Fibroblast of skin of right quadriceps (primary cell): Measurements from ENCODE around the gene RACK1.
"Not testable (repeated sequence)": the region's sequence is repeated elsewhere in the genome, so short reads cannot be mapped to it uniquely, and the experiment has no call there.

Experiments
- DNase-seq: peaks from one replicate; pipeline ENCODE4 v3.0.0-alpha.2; 2013

Gene RACK1

DNA sequence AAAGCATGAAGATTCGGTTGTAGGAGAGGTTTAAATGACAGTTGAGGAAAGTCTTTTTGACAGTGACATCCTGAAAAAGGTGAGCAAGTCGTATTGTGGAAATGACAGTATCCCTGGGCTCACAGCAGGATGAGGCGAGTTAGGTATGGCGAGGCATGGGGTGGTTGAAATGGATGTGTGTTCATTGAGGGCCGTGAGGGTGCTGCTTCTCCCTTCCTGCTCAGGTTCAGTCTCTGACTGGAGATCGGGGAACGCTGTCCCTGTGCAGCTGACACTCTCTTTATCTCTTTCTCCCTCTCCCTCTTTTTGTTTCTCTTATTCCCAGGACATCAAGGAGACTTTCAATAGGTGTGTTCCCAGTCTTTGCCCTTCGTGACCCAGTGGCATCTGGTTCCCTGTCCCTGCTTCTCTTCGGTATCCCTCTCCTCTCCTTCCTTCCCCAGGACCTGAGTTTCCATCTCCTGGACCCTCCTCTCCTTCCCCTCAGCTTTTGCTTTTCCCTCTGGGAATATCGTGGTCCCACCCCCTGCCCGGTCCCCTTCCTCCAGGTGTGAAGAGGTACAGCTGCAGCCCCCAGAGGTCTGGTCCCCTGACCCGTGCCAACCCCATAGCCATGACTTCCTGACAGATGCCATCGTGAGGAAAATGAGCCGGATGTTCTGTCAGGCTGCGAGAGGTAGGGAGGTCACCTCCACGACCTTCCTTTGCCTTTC is 10.5 kb downstream of the RACK1 start:
- no peak for DNase-seq

GRCh38 chr5:181232593-181232992 is 11.1 kb downstream of the RACK1 start:
- no peak for DNase-seq

- DNase-seq = no peak
These were observed 12.3 kb downstream of the RACK1 start for GRCh38 chr5:181231432-181231831.

- DNase-seq = no peak
These were observed 13.2 kb downstream of the RACK1 start for GRCh38 chr5:181230551-181230950.

DNA sequence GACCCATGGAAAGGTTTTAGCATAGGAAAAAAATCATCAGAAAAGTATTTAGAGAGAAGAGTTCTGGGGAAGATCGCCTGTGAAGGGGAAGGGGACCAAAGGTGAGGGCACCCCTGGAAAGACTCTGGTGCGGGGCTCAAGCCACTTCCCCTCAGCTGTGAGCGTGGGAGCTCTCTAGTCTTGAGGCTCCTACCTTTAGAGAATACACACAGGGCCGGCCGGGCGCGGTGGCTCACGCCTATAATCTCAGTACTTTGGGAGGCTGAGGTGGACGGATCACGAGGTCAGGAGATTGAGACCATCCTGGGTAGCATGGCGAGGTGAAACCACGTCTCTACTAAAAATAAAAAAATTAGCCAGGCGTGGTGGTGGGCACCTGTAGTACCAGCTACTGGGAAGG is 13.7 kb downstream of the RACK1 start:
- no peak for DNase-seq

- no peak for DNase-seq
These were observed 19.1 kb downstream of the RACK1 start for GRCh38 chr5:181224390-181225229.

GRCh38 chr5:181223729-181224389 is 19.8 kb downstream of the RACK1 start:
- no peak for DNase-seq

DNA sequence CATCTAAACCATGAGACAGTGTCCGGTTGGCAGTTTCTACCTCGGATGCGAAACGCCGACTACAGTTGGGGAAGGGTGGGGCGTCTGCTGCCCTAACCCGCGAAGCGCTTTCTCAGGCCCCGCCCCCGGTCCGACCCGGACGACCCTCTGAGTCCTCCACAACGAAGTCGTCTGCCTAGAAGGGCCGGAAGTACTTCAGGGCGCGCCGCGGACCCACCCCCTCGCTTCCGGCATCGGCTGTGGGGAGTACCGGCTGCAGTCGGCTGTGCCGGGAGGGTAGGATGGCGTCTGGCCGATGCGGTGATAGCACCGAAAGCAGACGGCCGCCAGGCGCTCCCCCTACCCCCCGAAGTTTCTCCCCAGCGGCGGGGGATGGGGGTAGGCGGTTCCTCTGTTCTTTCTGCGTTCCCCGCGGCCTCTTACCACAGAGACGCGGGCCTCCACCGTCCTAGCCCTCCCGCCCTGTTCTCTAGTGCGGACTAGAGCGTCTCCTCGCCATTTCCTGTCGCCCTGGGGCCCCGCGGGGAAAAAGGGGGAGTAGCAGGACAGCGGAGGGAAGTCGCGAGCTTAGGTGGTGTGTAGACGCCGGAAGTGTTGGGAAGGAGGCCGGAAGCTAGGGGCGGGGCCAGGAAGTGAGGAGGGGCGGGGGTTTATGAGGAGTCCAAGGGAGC is 20.5 kb downstream of the RACK1 start, which contains the start of gene TRIM41:
Gene TRIM41, plus strand, starts transcription at position 224 of the 671 bp plus-strand sequence. CDS start 719 bp downstream, outside the sequence.
- DNase-seq = peak; percentile 99

- DNase-seq = no peak
These were observed 21.1 kb downstream of the RACK1 start for GRCh38 chr5:181222630-181223057.

DNA sequence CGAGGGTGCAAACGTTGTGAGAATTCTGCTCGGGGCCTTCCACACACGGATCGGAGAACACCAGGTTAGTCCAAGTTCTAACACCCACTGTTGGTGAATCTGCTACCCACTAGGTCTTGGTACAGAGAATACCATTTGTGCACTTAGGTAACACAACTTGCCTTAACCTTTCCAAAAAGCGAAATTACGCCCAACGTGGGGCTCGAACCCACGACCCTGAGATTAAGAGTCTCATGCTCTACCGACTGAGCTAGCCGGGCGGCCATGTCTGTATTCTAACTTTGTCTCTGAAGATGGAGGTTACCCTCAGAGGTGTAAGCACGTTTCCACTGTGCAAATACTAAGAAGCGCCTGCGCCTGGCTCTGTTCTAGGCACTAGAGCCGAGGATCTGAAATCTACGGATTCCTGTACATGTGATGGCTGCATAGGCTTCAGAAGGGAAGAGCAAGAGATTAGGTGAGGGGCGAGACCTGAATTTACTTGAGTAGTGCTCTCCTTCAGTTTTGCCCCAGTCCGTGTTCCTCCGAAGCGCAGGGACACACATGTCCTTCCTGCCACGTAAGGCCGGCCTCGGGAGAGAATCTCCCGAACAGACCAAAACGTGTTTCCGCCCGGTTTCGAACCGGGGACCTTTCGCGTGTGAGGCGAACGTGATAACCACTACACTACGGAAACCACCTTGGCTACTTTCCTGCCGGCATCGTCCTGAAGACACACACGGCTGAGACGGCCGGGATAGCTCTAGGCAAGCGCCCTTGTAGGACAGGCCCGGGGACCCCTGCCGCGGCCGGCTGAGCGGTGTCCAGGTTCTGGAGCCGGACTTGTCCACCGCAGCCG is 21.7 kb downstream of the RACK1 start:
- DNase-seq = peak; percentile 98

DNA sequence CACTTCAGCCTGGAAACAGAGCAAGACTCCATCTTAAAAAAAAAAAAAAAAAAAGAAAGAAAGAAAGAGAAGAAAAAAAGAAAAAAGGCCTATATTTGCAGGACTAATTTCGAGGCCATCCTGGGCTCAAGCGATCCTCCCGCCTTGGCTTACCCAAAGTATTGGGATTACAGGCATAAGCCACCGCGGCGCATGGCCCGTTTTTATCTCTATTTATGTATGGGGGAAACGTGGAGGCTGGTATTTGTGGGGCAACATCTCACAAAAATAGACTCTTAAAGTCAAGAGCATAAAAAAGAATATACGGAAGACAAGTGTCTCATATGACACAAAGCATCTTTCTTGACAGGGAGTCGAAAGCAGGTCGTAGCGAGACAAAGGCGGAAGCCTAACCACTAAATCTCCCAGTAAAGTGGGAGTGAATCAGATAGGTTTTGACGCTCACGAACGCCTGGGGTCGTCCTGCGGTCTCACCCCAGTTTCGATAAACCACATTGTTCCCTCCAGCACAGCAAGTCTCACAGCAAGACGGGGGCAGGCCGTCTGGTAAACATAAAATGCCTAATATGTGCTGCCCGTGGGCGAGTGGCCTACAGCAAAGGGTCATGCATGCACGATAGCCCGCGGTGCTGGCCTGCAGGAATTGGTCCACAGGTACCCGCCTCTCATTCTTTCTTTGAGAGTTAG is 22.5 kb downstream of the RACK1 start:
- no peak for DNase-seq

GRCh38 chr5:181220178-181220515 is 23.6 kb downstream of the RACK1 start:
- no peak for DNase-seq

GRCh38 chr5:181219262-181220177 is 24.2 kb downstream of the RACK1 start:
- DNase-seq = no peak

- no peak for DNase-seq
These were observed 24.9 kb downstream of the RACK1 start for GRCh38 chr5:181218795-181219124.

- no peak for DNase-seq
These were observed 26.0 kb downstream of the RACK1 start for GRCh38 chr5:181217803-181218062.

DNA sequence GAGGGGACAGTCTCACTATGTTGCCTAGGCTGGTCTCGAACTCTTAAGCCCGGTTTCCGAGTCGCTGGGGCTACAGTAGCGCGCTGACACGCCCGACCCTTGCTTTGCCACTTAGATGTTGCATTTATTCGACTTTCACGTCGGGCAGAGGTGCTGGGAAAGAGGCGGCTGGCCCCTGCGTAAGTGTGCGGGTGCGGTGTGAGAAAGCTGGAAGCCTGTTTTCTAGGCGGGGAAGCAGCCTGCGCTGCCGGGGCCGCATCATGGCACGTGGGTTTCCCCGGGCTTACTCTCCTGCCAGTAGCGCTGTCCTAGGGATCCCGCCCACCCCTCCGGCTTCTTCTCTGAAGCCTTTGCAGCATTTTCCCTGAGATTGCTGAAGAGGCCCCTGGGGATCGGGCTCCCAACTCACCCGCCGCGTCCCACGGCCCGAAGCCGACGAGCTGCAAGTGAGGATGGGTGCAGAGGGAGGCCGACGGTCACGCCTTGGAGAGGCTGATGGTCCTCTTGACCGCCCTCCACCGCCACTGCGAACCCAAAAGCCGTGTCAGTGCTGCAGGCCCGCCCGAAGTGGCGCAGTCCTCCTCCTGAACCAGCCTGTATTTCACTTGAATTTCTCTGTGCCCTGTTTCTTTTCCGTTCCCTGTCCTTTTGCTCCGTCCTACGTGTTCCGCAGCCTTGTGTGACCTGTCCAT is 26.4 kb downstream of the RACK1 start:
- DNase-seq = peak; percentile 52

GRCh38 chr5:181215997-181216989 is 27.4 kb downstream of the RACK1 start:
- DNase-seq = no peak

DNA sequence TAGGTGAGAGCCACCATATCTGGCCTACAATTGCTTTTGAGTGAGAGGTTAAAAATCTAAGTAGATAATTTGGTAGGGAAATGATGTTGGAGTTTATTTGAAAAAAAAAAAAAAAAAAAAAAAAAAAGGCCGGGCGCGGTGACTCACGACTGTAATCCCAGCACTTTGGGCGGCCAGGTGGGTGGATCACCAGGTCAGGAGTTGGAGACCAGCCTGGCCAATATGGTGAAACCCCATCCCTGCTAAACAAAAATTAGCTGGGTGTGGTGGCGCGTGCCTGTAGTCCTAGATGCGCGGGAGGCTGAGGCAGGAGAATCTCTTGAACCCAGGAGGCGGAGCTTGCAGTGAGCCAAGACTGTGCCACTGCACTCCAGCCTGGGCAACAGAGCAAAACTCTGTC is 29.5 kb downstream of the RACK1 start:
- DNase-seq = not testable (repeated sequence)

DNA sequence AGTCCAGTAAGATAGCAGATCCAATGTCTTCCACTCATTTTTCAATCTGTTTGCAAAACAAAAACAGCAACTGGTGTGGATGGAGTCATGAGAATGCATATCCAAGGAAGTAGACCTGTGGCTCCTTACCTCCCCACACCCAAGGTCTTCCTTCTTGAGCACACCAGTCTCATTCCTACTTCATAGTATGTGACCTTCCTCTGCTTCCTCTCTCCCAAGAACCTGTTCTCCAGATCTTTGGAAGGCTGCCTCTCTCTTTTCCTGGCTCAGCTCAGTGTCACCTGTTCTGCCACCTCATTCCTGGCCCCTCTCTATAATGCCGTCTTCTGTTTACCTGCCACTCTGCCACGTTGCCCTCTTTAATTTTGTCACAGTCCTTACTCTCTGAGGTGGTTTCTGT is 30.8 kb downstream of the RACK1 start:
- no peak for DNase-seq
